AML-193 (cell line): Measurements from ENCODE around the gene SH3RF1.

Source experiments
- DNase-seq, 2 experiments: peaks; one replicate each; lab custom pipeline; 2025; lab: John Stamatoyannopoulos, UW

Gene SH3RF1

DNA sequence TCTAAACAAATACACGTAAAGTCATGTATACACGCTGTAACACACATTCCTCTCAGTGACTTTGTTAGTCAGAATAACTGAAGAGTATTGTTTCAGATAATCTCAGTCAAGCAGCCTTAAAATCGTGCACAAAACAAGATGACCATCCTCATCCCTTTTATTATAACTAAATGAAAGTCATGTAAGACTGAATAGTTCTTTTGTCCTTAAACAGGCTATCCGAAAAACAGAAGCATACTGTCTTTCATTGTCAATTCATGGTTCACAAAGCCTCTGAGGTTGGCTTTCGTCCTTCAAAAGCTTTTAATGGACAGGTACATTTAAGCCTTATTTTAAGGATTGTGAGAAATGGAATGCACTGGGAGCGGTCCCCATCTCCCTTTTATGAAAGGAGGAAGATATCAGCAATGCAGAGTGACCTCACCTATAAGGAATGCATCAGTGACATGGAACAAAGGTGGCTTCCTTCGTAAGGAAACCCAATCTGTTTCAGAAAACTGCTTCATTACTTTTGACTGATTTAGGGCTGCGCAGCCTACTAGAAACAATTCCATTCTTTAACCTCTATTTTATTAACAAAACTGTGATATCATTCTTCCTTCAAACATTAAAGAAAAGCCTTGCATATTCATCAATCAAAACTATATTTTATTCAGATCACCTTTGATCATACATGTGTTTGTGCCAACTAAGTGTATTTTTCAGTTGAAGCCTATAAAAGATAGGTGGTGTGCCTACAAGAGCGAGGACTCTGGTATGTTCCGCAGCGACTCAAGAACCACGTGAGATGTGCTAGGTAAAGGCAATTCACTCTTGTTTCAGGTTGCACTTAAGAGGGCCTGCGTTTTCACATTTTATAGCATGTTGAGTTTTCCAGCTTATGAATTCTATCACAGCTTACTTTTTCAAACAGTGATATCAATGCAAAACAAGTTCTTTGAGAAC lies 19.2 kb downstream of the SH3RF1 start:
- no peak for DNase-seq

DNA sequence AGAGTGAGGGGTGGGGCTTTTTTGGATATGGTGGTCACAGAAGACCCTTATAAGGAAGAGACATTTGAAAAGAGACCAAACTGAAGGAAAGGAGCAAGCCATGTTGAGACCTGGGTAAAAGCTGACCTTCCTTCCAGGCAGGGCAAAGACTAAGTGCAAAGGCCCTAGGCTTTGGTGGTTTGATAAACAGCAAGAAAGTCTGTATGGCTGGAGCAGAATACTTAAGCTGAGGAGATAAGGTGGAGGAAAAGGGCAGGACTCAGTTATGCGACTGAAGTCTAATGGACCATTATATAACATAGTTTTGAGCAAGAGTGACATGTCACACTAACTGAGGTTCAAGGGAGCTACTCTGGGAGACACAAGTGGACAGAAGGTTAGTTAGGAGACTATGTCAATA lies 20.0 kb downstream of the SH3RF1 start:
- no peak for DNase-seq

DNA sequence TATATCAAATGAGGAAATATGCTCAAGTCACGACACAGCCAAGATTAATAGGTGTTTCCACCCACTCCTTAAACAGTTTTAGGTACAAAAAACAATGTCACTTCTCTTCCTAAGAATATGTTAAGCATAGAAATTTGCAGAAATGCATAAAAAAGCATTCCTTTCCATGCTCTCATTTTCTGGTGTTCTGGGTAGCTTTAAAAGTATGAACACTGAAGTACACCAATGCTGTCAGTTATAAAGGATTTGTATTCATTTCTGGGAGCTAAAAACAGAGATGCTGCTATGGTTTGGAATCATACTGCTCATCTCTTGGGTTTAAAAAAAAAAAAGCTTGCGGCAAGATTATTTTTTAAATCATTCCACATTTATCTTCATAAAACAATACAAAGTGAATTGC lies 20.8 kb downstream of the SH3RF1 start:
- DNase-seq, result no peak

DNA sequence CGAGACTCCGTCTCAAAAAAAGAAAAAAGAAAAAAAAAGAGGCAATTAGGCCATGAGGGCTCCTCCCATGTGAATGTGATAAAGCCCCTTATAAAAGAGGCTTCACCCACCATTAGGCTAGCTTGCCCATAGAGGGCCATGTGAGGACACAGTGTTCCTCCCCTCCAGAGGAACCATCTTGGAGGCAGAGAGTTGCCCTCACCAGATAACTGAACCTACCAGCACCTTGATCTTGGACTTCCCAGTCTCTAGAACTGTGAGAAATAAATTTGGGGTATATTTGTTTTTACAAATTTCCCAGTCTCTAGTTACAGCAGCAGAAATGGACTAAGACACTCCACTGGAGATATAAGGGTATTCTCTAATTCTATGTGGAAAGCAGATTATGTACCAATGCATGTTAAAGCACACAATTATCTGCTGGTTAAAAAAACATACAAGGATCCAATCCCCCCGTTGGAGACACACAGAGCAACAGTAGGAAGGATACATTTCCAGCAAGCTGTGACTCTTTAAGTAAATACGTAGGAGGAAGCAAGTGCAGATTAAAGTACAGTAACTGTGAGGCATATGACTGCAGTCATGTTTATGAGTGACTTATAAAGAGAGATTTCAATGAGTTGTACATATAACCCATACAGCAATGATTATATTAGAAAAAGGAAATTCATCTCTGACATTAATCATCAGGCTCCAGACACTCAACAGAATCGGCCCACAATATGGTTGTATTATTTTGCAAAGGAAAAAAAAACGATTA lies 21.4 kb downstream of the SH3RF1 start:
- no peak for DNase-seq

GRCh38 chr4:169248645-169249044 lies 22.1 kb downstream of the SH3RF1 start:
- no peak for DNase-seq

DNA sequence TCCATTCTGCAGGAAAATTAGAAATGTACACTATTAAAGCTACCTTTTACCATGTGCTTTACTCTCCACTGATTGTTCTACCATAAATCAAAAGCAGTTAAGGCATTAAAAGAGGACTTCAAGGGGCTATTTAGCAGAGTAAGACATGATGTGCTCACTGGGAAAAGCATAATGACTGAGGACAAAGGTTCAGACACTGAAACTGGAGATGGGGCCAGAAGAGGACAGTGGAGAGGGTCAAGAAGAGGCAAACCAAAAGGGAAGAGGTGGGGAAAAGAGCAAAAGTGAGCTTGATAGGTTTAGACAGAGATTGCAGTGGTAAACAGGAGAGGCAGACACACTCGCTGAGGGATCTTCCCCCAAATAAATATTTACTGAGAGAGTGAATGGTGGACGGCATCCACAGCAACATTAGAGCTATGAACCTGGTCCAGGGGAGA lies 23.8 kb downstream of the SH3RF1 start:
- DNase-seq, result no peak

GRCh38 chr4:169246279-169246678 lies 24.5 kb downstream of the SH3RF1 start:
- no peak for DNase-seq

DNA sequence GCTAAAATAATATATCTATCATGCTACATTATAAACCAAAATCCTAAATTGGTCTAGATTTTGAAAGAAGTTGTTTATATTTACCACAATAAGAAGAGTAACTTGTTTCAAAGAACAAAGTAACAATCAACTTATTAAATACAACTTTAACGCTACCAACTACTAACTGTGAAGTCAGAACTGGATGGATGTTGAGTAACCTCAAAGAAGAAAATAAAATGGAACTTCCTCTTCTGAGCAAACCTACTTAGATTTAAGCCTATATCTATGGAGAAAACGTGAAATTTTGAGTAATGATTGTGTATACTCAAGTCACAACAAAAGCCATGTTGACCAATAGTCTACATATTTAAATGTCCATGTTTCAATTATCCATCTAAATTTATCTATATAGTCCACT lies 25.7 kb downstream of the SH3RF1 start:
- DNase-seq, result peak; percentile 65

- no peak for DNase-seq
Measured at GRCh38 chr4:169243825-169244609, 26.7 kb downstream of the SH3RF1 start.

- DNase-seq, result no peak
Measured at GRCh38 chr4:169241464-169241863, 29.3 kb downstream of the SH3RF1 start.

DNA sequence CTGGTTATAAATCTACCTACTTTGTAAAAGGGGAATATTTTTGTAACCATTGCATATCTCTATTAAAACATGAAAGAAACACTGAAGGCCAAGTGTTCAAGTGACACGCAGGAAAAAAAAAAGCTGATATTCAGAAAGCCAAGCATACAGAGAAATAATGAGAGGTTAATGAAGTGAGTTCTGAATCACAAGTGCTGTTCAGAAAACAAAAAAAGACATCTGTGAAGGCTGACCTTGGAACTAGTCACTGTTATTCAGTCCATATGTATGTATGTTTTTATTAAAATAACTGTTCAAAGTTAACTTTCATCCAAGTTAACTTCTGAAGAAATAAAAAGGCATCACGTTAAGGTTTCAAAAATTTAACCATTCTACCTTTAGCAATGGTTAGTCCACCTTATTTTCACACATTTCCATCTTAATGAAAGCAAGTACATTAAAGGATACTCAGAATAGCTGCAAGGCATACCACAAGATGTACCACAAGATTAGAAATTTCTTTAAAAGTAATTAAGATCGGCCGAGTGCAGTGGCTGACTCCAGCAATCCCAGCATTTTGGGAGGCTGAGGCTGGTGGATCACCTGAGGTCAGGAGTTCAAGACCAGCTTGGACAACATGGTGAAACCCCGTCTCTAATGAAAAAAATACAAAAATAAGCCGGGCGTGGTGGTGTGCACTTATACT lies 31.4 kb downstream of the SH3RF1 start:
- no peak for DNase-seq

GRCh38 chr4:169238445-169238844 lies 32.3 kb downstream of the SH3RF1 start:
- DNase-seq, result no peak

DNA sequence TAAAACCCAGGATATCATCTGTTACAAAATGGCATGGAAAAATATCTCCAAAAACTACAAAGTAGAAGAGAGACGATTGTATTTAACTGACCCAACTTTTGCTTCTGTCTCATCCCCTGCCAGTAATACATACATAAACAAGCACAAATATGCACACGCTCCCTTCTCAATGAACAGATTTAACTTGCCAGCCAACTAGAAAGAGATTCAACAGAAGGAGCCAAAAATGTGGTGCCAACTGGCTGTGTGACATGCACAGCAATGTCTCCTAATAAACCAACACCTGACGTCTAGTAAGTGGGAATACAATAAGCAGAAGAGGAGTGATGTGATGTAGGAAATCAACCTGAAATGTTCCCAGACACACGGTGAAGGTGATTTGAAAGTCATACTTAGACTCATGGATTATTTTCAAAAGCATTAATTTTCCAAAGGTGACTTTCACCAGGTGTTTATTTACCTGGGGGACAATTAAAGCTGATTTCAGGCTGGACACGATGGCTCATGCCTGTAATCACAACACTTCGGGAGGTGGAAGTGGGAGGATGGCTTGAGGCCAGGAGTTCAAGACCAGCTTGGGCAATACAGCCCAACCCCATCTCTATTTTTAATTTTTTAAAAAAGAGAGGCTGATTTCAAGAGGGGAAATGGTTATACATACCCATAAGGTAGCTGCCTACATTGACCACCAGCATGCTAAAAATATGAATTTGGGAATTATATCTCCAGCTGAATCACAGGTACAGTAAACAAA lies 33.7 kb downstream of the SH3RF1 start:
- DNase-seq, result no peak

- DNase-seq, result no peak
Measured at GRCh38 chr4:169236078-169236477, 34.7 kb downstream of the SH3RF1 start.

DNA sequence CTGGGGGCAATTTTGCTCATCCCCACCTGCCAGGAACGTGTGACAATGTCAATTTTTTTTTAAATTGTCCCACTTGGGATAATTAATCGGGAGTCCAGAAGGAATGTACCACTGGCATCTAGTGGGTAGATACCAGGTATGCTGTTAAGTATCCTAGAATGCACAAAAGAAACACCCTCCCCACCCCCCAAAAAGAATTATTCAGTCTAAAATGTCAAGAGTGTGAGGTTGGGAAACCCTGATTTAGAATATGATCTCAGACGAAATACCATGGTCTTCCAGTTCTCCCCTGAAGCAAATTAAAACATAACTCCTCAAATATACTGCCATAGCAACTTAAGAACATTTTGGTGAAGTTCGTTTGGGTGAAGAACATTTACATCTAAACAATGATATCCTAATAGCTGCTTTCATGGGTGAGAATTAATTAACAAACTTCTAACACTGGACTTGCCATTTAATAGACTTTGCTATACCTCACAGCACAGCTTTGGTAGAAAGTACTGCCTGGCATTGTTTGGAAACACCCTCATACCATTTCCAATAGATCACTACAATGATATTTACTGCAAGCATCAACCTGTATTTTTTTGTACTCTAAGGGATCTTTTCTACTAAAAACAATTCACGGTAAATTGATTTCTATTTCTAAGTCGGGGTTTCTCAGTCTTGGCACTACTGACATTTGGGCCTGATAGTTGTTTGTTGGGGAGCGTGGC lies 36.5 kb downstream of the SH3RF1 start:
- DNase-seq, result no peak

DNA sequence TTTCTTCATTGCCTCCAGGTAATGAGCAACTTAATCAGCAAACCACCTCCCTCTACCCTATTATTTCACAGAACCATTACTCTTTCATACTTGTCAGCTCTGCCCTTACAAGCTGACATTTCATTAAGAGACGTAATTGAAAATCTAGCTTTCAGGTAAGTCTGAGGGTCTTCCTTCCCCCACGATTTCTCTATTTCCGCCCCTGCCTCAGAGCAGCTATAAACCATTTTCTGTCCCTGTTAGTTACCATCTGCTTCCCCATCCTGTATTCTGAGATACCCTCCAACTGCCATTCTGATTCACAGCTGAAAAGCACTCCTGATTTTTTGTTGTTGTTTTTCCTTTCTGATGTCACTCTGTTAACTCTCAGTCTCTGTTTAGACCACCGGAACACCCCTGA lies 37.1 kb downstream of the SH3RF1 start:
- DNase-seq, result no peak

GRCh38 chr4:169231647-169232262 lies 39.0 kb downstream of the SH3RF1 start:
- DNase-seq, result no peak

- DNase-seq, result no peak
Measured at GRCh38 chr4:169229571-169230028, 41.2 kb downstream of the SH3RF1 start.

DNA sequence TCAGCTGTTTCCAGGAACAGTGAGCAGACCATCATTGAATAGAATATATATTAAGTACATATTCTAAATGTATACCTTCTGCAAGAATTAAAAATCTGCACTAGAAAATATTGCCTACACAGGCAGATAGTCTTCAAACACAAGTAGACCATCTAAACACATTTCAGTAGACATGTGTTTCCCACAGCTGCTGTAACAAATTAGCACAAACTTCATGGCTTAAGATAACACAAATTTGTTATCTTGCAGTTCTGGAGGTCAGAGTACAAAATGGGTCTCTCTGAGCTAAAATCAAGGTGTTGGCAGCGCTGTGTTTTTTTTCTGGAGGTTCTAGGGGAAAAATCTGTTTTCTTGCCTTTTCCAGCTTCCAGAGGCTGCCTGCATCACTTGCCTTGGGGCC lies 42.7 kb downstream of the SH3RF1 start:
- no peak for DNase-seq

DNA sequence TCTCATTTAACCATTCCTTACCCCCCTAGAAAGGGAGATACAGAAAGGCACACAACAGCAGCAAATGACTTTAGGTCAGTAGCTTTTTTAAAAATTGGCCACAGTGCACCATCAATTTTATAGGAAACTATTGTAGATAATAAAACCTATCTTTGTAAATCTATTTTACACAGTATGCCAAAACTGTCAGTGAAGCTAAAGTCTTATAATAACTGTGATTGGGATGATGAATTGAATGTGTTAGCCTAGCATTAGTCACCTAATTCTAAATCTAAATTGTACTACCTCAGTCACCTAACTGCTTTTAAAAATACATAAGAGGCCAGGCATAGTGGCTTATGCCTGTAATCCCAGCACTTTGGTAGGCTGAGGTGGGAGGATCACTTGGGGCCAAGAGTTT lies 44.2 kb downstream of the SH3RF1 start:
- no peak for DNase-seq
